HG03558 (cell line): ENCODE data around the gene PPP1R1C.

ENCODE experiments used
- ATAC-seq: cut with Tn5 transposase; IDR thresholded peaks from one replicate; pipeline ENCODE4 v1.9.1; 2021; ENCODE audit warnings: moderate number of reproducible peaks; ENCODE audit not compliant: unreplicated experiment; ENCODE audit errors: extremely low read depth

The PPP1R1C gene

GRCh38 chr2:182055993-182056392, 70.3 kb downstream of the PPP1R1C start:
- ATAC-seq: no peak

- ATAC-seq: no peak
Observed at GRCh38 chr2:182057002-182057401, 71.3 kb downstream of the PPP1R1C start.

GRCh38 chr2:182058056-182058455, 72.4 kb downstream of the PPP1R1C start:
- no peak for ATAC-seq

GRCh38 chr2:182061739-182062138, 76.1 kb downstream of the PPP1R1C start:
- ATAC-seq: no peak

- no peak for ATAC-seq
Observed at GRCh38 chr2:182062329-182062972, 76.8 kb downstream of the PPP1R1C start.

- no peak for ATAC-seq
Observed at GRCh38 chr2:182064019-182064778, 78.5 kb downstream of the PPP1R1C start.

- ATAC-seq: no peak
Observed at GRCh38 chr2:182066400-182067087, 80.9 kb downstream of the PPP1R1C start.

- ATAC-seq: no peak
Observed at GRCh38 chr2:182067393-182067792, 81.7 kb downstream of the PPP1R1C start.

GRCh38 chr2:182068811-182069210, 83.2 kb downstream of the PPP1R1C start:
- ATAC-seq: no peak

- ATAC-seq: no peak
Observed at GRCh38 chr2:182069416-182069815, 83.8 kb downstream of the PPP1R1C start.

- no peak for ATAC-seq
Observed at GRCh38 chr2:182069908-182070307, 84.3 kb downstream of the PPP1R1C start.

- ATAC-seq: no peak
Observed at GRCh38 chr2:182070736-182071135, 85.1 kb downstream of the PPP1R1C start.

- no peak for ATAC-seq
Observed at GRCh38 chr2:182072861-182073260, 87.2 kb downstream of the PPP1R1C start.

GRCh38 chr2:182073613-182074012, 88.0 kb downstream of the PPP1R1C start:
- no peak for ATAC-seq

GRCh38 chr2:182077023-182077422, 91.4 kb downstream of the PPP1R1C start:
- no peak for ATAC-seq

GRCh38 chr2:182077448-182078142, 91.9 kb downstream of the PPP1R1C start:
- ATAC-seq: no peak

- no peak for ATAC-seq
Observed at GRCh38 chr2:182078988-182079602, 93.4 kb downstream of the PPP1R1C start.

- ATAC-seq: no peak
Observed at GRCh38 chr2:182080493-182080892, 94.8 kb downstream of the PPP1R1C start.

- ATAC-seq: no peak
Observed at GRCh38 chr2:182081602-182082260, 96.1 kb downstream of the PPP1R1C start.
